HepG2 (cell line): ENCODE results near the gene CCT3. TPM values are rescaled to one million over a fixed set of nuclear protein-coding genes. Genes with fewer than 3 reads are reported as not detected.

ENCODE experiments used
- FOSL2 ChIP-seq: sonication (generic); formaldehyde crosslinking; IDR thresholded peaks from 2 replicates; pipeline ENCODE4 v1.4.0; 2020; ENCODE audit warnings: missing genetic modification reagents
- FOXC1 ChIP-seq: sonication (generic); formaldehyde crosslinking; IDR thresholded peaks from 2 replicates; pipeline ENCODE4 v1.8.0; 2022; ENCODE audit warnings: mild to moderate bottlenecking, missing genetic modification reagents, borderline replicate concordance
- GTF2F1 ChIP-seq: fragments of 150-350 bp; IDR thresholded peaks from 2 replicates; pipeline ENCODE4 v1.6.1; 2014; ENCODE audit warnings: low read length
- GZF1 ChIP-seq: sonication (generic); formaldehyde crosslinking; IDR thresholded peaks from 2 replicates; pipeline ENCODE4 v1.5.1; 2020; ENCODE audit warnings: mild to moderate bottlenecking, missing genetic modification reagents
- KDM5A ChIP-seq: fragments of 200-600 bp; sonication (generic); IDR thresholded peaks from 2 replicates; pipeline ENCODE4 v1.7.0; 2018; ENCODE audit warnings: antibody characterized with exemption, mild to moderate bottlenecking, low read length, borderline replicate concordance
- KLF11 ChIP-seq: IDR thresholded peaks from 2 replicates; pipeline ENCODE4 v1.6.1; 2016; ENCODE audit warnings: missing compliant biosample characterization
- MXD4 ChIP-seq: IDR thresholded peaks from 2 replicates; pipeline ENCODE4 v1.6.1; 2016; ENCODE audit warnings: mild to moderate bottlenecking, missing biosample characterization, missing genetic modification reagents
- PHF21A ChIP-seq: sonication (generic); formaldehyde crosslinking; IDR thresholded peaks from 2 replicates; pipeline ENCODE4 v1.5.0; 2020; ENCODE audit warnings: mild to moderate bottlenecking, missing genetic modification reagents
- POGZ ChIP-seq: sonication (generic); formaldehyde crosslinking; IDR thresholded peaks from 2 replicates; pipeline ENCODE4 v1.4.0; 2020; ENCODE audit warnings: mild to moderate bottlenecking, missing genetic modification reagents
- PPARG ChIP-seq: conservative IDR thresholded peaks from 2 replicates; pipeline ENCODE4 v1.6.1; 2016; ENCODE audit warnings: missing biosample characterization, missing genetic modification reagents
- RELA ChIP-seq: sonication (generic); formaldehyde crosslinking; IDR thresholded peaks from 2 replicates; pipeline ENCODE4 v1.4.0; 2020; ENCODE audit warnings: missing genetic modification reagents
- SAP130 ChIP-seq: IDR thresholded peaks from 2 replicates; pipeline ENCODE4 v1.6.1; 2016; ENCODE audit warnings: low read depth
- TAF15 ChIP-seq: fragments of 200-400 bp; formaldehyde crosslinking; IDR thresholded peaks from one replicate; pipeline ENCODE4 v1.6.1; 2018; ENCODE audit warnings: mild to moderate bottlenecking, low read depth, low read length; ENCODE audit not compliant: poor library complexity, severe bottlenecking
- TGIF2 ChIP-seq: IDR thresholded peaks from 2 replicates; pipeline ENCODE4 v1.6.1; 2016; ENCODE audit warnings: control low read depth, missing compliant biosample characterization
- ZNF143 ChIP-seq: sonication (generic); formaldehyde crosslinking; IDR thresholded peaks from 2 replicates; pipeline ENCODE4 v1.4.0; 2020; ENCODE audit warnings: missing genetic modification reagents
- ZNF224 ChIP-seq: sonication (generic); formaldehyde crosslinking; IDR thresholded peaks from 2 replicates; pipeline ENCODE4 v1.5.0; 2020; ENCODE audit warnings: mild to moderate bottlenecking, missing genetic modification reagents
- ZNF558 ChIP-seq: sonication (generic); formaldehyde crosslinking; IDR thresholded peaks from 2 replicates; pipeline ENCODE4 v1.9.0; 2022; ENCODE audit warnings: mild to moderate bottlenecking, missing genetic modification reagents, borderline replicate concordance
- ZNF746 ChIP-seq: sonication (generic); formaldehyde crosslinking; IDR thresholded peaks from 2 replicates; pipeline ENCODE4 v1.8.0; 2022; ENCODE audit warnings: mild to moderate bottlenecking, missing genetic modification reagents
- polyA plus RNA-seq, 8 experiments: library from polyadenylated mRNA; depleted of rRNA in 3 of 8; stranded (reverse) in 7 of 8; unstranded in 1 of 8; fragments of >200 nt; fragmentation: Illumina TruSeq in 4 of 8; extraction: Trizol in 4 of 8; gene quantifications; 2 replicates each; pipeline versions ENCODE4 v1.2.1 to v1.2.3, GENCODE V29; 2011 to 2016; ENCODE audit warnings: low read depth in 4 of 8, missing spikeins in 1 of 8, mixed read lengths in 1 of 8; ENCODE audit not compliant: insufficient read depth in 1 of 8
- total RNA-seq, 5 experiments: library from RNA; depleted of rRNA; stranded (reverse); fragments of >200 nt; fragmentation: Illumina TruSeq; extraction: Trizol; gene quantifications; 2 replicates each; pipeline ENCODE4 v1.2.3, GENCODE V29; 2016; ENCODE audit warnings: low read depth in 1 of 5
- TF ChIP-seq, protein P1 (sequence below): sonication (generic); formaldehyde crosslinking; IDR thresholded peaks from 2 replicates; pipeline ENCODE4 v1.4.0; 2020; ENCODE audit warnings: missing genetic modification reagents
- TF ChIP-seq, protein P2 (sequence below): IDR thresholded peaks from 2 replicates; pipeline ENCODE4 v1.6.1; 2016; ENCODE audit warnings: missing compliant biosample characterization, missing genetic modification reagents, borderline replicate concordance
- TF ChIP-seq, protein P3 (sequence below): IDR thresholded peaks from 2 replicates; pipeline ENCODE4 v1.6.1; 2018; ENCODE audit warnings: missing genetic modification reagents, mild to moderate bottlenecking, missing compliant biosample characterization
- TF ChIP-seq, protein P4 (sequence below): sonication (generic); formaldehyde crosslinking; IDR thresholded peaks from 2 replicates; pipeline ENCODE4 v1.8.1; 2023; ENCODE audit warnings: mild to moderate bottlenecking, missing genetic modification reagents

Gene CCT3
- total and polyA plus RNA-seq, 2 of the 13 experiments (the other 11 are each of a cell fraction or from before 2014, with no cell fraction given): 319 to 615 TPM

DNA sequence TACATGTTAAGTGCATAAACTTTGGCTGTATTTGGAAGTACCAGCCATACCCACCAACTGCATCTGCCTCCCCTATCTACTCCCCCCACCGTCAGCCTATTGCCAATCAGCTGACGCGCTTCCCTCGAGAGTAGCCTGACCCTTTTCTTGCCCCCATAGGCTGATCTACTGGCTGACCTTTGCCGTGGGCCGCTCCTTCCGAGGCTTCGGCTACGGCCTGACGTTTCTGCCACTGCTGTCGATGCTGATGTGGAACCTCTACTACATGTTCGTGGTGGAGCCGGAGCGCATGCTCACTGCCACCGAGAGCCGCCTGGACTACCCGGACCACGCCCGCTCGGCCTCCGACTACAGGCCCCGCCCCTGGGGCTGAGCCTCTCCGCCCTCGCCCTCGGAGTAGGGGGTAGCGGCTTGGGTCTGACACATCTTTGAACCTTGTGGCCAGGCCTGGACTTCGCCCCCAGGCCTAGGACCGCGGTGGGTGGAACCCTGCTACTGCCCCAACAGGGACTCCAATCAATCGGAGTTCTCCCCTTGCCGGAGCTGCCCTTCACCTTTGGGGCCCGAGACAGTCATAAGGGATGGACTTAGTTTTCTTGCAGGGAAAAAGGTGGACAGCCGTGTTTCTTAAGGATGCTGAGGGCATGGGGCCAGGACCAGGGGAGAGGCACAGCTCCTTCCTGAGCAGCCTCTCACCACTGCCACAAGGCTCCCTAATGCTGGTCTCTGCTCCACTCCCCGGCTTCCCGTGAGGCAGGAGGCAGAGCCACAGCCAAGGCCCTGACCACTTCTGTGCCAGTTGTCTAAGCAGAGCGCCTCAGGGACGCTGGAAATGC lies 46.6 kb downstream of the CCT3 start (continued):
- 0 out of 2 replicates have a peak, but pooled peaks have one; percentile 59 for TF ChIP-seq ZNF746 (CRISPR knock-in tag)
- peak; percentile 85 for TF ChIP-seq PHF21A
- TF ChIP-seq, protein P1, sequence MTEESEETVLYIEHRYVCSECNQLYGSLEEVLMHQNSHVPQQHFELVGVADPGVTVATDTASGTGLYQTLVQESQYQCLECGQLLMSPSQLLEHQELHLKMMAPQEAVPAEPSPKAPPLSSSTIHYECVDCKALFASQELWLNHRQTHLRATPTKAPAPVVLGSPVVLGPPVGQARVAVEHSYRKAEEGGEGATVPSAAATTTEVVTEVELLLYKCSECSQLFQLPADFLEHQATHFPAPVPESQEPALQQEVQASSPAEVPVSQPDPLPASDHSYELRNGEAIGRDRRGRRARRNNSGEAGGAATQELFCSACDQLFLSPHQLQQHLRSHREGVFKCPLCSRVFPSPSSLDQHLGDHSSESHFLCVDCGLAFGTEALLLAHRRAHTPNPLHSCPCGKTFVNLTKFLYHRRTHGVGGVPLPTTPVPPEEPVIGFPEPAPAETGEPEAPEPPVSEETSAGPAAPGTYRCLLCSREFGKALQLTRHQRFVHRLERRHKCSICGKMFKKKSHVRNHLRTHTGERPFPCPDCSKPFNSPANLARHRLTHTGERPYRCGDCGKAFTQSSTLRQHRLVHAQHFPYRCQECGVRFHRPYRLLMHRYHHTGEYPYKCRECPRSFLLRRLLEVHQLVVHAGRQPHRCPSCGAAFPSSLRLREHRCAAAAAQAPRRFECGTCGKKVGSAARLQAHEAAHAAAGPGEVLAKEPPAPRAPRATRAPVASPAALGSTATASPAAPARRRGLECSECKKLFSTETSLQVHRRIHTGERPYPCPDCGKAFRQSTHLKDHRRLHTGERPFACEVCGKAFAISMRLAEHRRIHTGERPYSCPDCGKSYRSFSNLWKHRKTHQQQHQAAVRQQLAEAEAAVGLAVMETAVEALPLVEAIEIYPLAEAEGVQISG: peak; percentile 83
- 0 out of 2 replicates have a peak, but pooled peaks have one; percentile 64 for TF ChIP-seq KLF11 (CRISPR knock-in tag)
- TF ChIP-seq ZNF558: no peak
- TF ChIP-seq SAP130: peak; percentile 93
- TF ChIP-seq FOXC1 (CRISPR knock-in tag): no peak
- TF ChIP-seq, protein P2, sequence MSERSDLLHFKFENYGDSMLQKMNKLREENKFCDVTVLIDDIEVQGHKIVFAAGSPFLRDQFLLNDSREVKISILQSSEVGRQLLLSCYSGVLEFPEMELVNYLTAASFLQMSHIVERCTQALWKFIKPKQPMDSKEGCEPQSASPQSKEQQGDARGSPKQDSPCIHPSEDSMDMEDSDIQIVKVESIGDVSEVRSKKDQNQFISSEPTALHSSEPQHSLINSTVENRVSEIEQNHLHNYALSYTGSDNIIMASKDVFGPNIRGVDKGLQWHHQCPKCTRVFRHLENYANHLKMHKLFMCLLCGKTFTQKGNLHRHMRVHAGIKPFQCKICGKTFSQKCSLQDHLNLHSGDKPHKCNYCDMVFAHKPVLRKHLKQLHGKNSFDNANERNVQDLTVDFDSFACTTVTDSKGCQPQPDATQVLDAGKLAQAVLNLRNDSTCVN (CRISPR knock-in tag): peak; percentile 61
- peak; percentile 76 for TF ChIP-seq FOSL2 (CRISPR knock-in tag)
- TF ChIP-seq GZF1 (CRISPR knock-in tag): no peak
- peak; percentile 20; the same call in 1 of the 2 replicates for TF ChIP-seq RELA (CRISPR knock-in tag)
- peak; percentile 40; the same call in 1 of the 2 replicates for TF ChIP-seq MXD4 (CRISPR knock-in tag)
- peak; percentile 46; the same call in 1 of the 2 replicates for TF ChIP-seq KDM5A
- TF ChIP-seq POGZ (CRISPR knock-in tag): peak; percentile 88
- TF ChIP-seq, protein P3, sequence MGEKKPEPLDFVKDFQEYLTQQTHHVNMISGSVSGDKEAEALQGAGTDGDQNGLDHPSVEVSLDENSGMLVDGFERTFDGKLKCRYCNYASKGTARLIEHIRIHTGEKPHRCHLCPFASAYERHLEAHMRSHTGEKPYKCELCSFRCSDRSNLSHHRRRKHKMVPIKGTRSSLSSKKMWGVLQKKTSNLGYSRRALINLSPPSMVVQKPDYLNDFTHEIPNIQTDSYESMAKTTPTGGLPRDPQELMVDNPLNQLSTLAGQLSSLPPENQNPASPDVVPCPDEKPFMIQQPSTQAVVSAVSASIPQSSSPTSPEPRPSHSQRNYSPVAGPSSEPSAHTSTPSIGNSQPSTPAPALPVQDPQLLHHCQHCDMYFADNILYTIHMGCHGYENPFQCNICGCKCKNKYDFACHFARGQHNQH (CRISPR knock-in tag): peak; percentile 69
- TF ChIP-seq PPARG: peak; percentile 53; the same call in 1 of the 2 replicates
- TF ChIP-seq ZNF224 (CRISPR knock-in tag): peak; percentile 89; the same call in 1 of the 2 replicates
- 0 out of 2 replicates have a peak, but pooled peaks have one; percentile 9 for TF ChIP-seq ZNF143 (CRISPR knock-in tag)
- no peak for TF ChIP-seq TAF15
- TF ChIP-seq GTF2F1: no peak
- TF ChIP-seq, protein P4, sequence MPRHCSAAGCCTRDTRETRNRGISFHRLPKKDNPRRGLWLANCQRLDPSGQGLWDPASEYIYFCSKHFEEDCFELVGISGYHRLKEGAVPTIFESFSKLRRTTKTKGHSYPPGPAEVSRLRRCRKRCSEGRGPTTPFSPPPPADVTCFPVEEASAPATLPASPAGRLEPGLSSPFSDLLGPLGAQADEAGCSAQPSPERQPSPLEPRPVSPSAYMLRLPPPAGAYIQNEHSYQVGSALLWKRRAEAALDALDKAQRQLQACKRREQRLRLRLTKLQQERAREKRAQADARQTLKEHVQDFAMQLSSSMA (CRISPR knock-in tag): no peak
- peak; percentile 68; the same call in 1 of the 2 replicates for TF ChIP-seq TGIF2 (CRISPR knock-in tag)
